Endodermal cell (in vitro differentiated cells): ENCODE results near the gene MTMR4. TPM values are rescaled to one million over a fixed set of nuclear protein-coding genes. Genes with fewer than 3 reads are reported as not detected.

Source experiments
- DNase-seq: peaks from one replicate; pipeline ENCODE4 v3.0.0-alpha.2; 2017
- H3K27ac ChIP-seq: 2 replicates; pipeline ENCODE4 v1.5.1; 2013; ENCODE audit warnings: mild to moderate bottlenecking, low read depth, low read length, moderate library complexity
- H3K27me3 ChIP-seq: 2 replicates; pipeline ENCODE4 v1.6.1; 2013; ENCODE audit warnings: mild to moderate bottlenecking, low read length, moderate library complexity; ENCODE audit not compliant: insufficient read depth, control insufficient read depth, poor library complexity, severe bottlenecking
- H3K36me3 ChIP-seq: 2 replicates; pipeline ENCODE4 v1.7.0; 2013; ENCODE audit warnings: mild to moderate bottlenecking, low read length, moderate library complexity; ENCODE audit not compliant: control insufficient read depth, insufficient read depth
- H3K4me1 ChIP-seq: one replicate; pipeline ENCODE4 v1.7.0; 2013; ENCODE audit warnings: low read length; ENCODE audit not compliant: control insufficient read depth, insufficient read depth
- H3K4me3 ChIP-seq: 2 replicates; pipeline ENCODE4 v1.5.1; 2013; ENCODE audit warnings: mild to moderate bottlenecking, low read length, moderate library complexity
- H3K9ac ChIP-seq: 2 replicates; pipeline ENCODE4 v1.6.1; 2013; ENCODE audit warnings: mild to moderate bottlenecking, low read length, moderate library complexity; ENCODE audit not compliant: poor library complexity, severe bottlenecking; ENCODE audit errors: extremely low read depth
- H3K9me3 ChIP-seq: 2 replicates; pipeline ENCODE4 v1.6.1; 2013; ENCODE audit warnings: mild to moderate bottlenecking, low read length, moderate library complexity; ENCODE audit not compliant: control insufficient read depth
- H3K27ac Mint-ChIP-seq: 2 replicates; pipeline ENCODE4 v1.8.0; 2020; ENCODE audit warnings: mixed read lengths
- H3K27me3 Mint-ChIP-seq: 2 replicates; pipeline ENCODE4 v1.8.0; 2021; ENCODE audit warnings: mild to moderate bottlenecking, mixed read lengths; ENCODE audit not compliant: insufficient read depth
- H3K36me3 Mint-ChIP-seq: 2 replicates; pipeline ENCODE4 v1.8.0; 2020; ENCODE audit warnings: low read depth, mixed read lengths
- H3K4me1 Mint-ChIP-seq: 2 replicates; pipeline ENCODE4 v1.8.0; 2020; ENCODE audit warnings: mixed read lengths
- H3K4me3 Mint-ChIP-seq: 2 replicates; pipeline ENCODE4 v1.8.0; 2020; ENCODE audit warnings: mild to moderate bottlenecking, moderate library complexity, mixed read lengths
- H3K9me3 Mint-ChIP-seq: 2 replicates; pipeline ENCODE4 v1.8.0; 2020; ENCODE audit warnings: mild to moderate bottlenecking, mixed read lengths
- CTCF ChIP-seq: fragments of 200-600 bp; sonication (generic); conservative IDR thresholded peaks from 2 replicates; pipeline ENCODE4 v1.5.0; 2021; ENCODE audit warnings: antibody characterized with exemption, mild to moderate bottlenecking
- WGBS, 2 experiments: methylation state at CpG; one replicate each; pipeline versions ENCODE4 v1.1.5 to v1.1.7; 2013; ENCODE audit warnings: missing lambda C conversion rate in 2 of 2, mixed read lengths in 1 of 2; ENCODE audit not compliant: insufficient coverage in 1 of 2, insufficient read length in 1 of 2; 5-methylcytosine and 5-hydroxymethylcytosine counted together
- total RNA-seq, 2 donors: library from RNA; stranded (reverse); fragmentation: NEBNext Ultra II Directional in 1 of 2; extraction: Animal tissue kit (Norgen Biotek cat#: 25700) in 1 of 2; gene quantifications; 2 replicates in 1 of 2; 3 replicates in 1 of 2; pipeline ENCODE4 v1.2.1, GENCODE V29; 2021

Gene MTMR4
- total RNA-seq, 2 donors from 2014 or later = 39.4 to 52.9 TPM

GRCh38 chr17:58480090-58480489 is 34.3 kb downstream of the MTMR4 start:
- H3K9me3 ChIP-seq = no peaks in the 10 kb centered on the region
- no peaks in the 10 kb centered on the region for H3K9me3 Mint-ChIP-seq
- no peaks in the 10 kb centered on the region for H3K27me3 ChIP-seq
- no peak overlapping the region for H3K9ac ChIP-seq
- no peak for DNase-seq
- 93 to 96% methylated on average over 5 to 6 of the region's 6 CpGs for WGBS, 2 experiments
- H3K36me3 ChIP-seq = no peaks in the 10 kb centered on the region
- no peaks in the 10 kb centered on the region for H3K36me3 Mint-ChIP-seq
- H3K4me1 Mint-ChIP-seq = no peaks in the 10 kb centered on the region
- H3K27me3 Mint-ChIP-seq = no peaks in the 10 kb centered on the region
- no peak overlapping the region for H3K4me3 ChIP-seq
- H3K4me3 Mint-ChIP-seq = no peak overlapping the region
- no peak for TF ChIP-seq CTCF
- H3K4me1 ChIP-seq = no peaks in the 10 kb centered on the region
- no peak overlapping the region for H3K27ac Mint-ChIP-seq
- no peak overlapping the region for H3K27ac ChIP-seq

- DNase-seq = no peak
- H3K9ac ChIP-seq = no peak overlapping the region
- H3K4me1 Mint-ChIP-seq = no peaks in the 10 kb centered on the region
- H3K27ac ChIP-seq = no peak overlapping the region
- no peaks in the 10 kb centered on the region for H3K9me3 ChIP-seq
- H3K27me3 Mint-ChIP-seq = no peaks in the 10 kb centered on the region
- no peaks in the 10 kb centered on the region for H3K4me1 ChIP-seq
- H3K36me3 ChIP-seq = no peaks in the 10 kb centered on the region
- H3K27me3 ChIP-seq = no peaks in the 10 kb centered on the region
- no peak overlapping the region for H3K4me3 ChIP-seq
- no peaks in the 10 kb centered on the region for H3K9me3 Mint-ChIP-seq
- H3K27ac Mint-ChIP-seq = no peak overlapping the region
- TF ChIP-seq CTCF = no peak
- no peak overlapping the region for H3K4me3 Mint-ChIP-seq
- WGBS, 2 experiments = 90 to 94% methylated on average over 7 to 9 of the region's 18 CpGs
- no peaks in the 10 kb centered on the region for H3K36me3 Mint-ChIP-seq
These were observed 37.6 kb downstream of the MTMR4 start for GRCh38 chr17:58476812-58477211.

- Histone ChIP-seq H3K9ac (no peak overlapping the region), H3K27ac (no peak overlapping the region), H3K4me3 (no peak overlapping the region), H3K36me3 (no peaks in the 10 kb centered on the region), H3K4me1 (no peaks in the 10 kb centered on the region), H3K27me3 (no peaks in the 10 kb centered on the region), H3K9me3 (no peaks in the 10 kb centered on the region)
- DNase-seq = no peak
- TF ChIP-seq CTCF = no peak
- Mint-ChIP-seq H3K4me3 (no peak overlapping the region), H3K36me3 (no peaks in the 10 kb centered on the region), H3K27ac (no peak overlapping the region), H3K27me3 (no peaks in the 10 kb centered on the region), H3K4me1 (no peaks in the 10 kb centered on the region), H3K9me3 (no peaks in the 10 kb centered on the region)
These were observed 38.5 kb downstream of the MTMR4 start for GRCh38 chr17:58475985-58476384.
